Measurements from ENCODE around the gene EPHB2. TPM values are rescaled to one million over a fixed set of nuclear protein-coding genes. Genes with fewer than 3 reads are reported as not detected.

EPHB2 gene
- total RNA-seq, 4 donors from 2014 or later: 7.5 to 27.3 (median 23.8) TPM

DNA sequence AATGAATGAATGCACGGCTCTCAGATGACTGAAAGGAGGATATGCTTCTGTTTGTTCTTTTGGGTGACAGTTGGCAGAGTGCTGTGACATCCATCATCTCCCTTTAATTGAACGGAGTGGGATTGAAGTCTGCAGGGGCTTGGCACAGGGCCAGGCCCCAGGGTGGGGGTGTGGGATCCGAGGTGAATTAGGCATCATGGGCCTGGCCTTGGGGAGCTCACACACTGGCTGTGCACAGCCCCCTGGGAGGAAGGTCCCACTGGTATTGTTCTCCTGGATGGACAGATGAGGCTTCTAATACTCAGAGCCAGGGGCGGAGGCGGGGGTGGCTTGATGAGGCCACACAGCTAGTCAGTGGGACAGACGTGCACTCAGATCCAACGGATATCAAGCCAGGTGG, 19.3 kb downstream of the EPHB2 start:
- Histone ChIP-seq H3K4me3 (replicated peaks in 1 of 3) (no peak overlapping the region), H3K36me3 (no peaks in the 10 kb centered on the region), H3K4me1 (no peaks in the 10 kb centered on the region), H3K9me3 (no peaks in the 10 kb centered on the region), H3K27ac (no peak overlapping the region), H3K27me3 (no peaks in the 10 kb centered on the region)
- no peak for DNase-seq
- TF ChIP-seq POLR2A (IDR thresholded peaks at IDR 0.05): no peak
- TF ChIP-seq, protein P1, sequence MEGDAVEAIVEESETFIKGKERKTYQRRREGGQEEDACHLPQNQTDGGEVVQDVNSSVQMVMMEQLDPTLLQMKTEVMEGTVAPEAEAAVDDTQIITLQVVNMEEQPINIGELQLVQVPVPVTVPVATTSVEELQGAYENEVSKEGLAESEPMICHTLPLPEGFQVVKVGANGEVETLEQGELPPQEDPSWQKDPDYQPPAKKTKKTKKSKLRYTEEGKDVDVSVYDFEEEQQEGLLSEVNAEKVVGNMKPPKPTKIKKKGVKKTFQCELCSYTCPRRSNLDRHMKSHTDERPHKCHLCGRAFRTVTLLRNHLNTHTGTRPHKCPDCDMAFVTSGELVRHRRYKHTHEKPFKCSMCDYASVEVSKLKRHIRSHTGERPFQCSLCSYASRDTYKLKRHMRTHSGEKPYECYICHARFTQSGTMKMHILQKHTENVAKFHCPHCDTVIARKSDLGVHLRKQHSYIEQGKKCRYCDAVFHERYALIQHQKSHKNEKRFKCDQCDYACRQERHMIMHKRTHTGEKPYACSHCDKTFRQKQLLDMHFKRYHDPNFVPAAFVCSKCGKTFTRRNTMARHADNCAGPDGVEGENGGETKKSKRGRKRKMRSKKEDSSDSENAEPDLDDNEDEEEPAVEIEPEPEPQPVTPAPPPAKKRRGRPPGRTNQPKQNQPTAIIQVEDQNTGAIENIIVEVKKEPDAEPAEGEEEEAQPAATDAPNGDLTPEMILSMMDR (IDR thresholded peaks at IDR 0.05): no peak
- 76 to 82% methylated on average over 6 to 7 of the region's 7 CpGs for WGBS, 2 donors
- intact Hi-C loops (cut with DNase I): no loop called here

DNA sequence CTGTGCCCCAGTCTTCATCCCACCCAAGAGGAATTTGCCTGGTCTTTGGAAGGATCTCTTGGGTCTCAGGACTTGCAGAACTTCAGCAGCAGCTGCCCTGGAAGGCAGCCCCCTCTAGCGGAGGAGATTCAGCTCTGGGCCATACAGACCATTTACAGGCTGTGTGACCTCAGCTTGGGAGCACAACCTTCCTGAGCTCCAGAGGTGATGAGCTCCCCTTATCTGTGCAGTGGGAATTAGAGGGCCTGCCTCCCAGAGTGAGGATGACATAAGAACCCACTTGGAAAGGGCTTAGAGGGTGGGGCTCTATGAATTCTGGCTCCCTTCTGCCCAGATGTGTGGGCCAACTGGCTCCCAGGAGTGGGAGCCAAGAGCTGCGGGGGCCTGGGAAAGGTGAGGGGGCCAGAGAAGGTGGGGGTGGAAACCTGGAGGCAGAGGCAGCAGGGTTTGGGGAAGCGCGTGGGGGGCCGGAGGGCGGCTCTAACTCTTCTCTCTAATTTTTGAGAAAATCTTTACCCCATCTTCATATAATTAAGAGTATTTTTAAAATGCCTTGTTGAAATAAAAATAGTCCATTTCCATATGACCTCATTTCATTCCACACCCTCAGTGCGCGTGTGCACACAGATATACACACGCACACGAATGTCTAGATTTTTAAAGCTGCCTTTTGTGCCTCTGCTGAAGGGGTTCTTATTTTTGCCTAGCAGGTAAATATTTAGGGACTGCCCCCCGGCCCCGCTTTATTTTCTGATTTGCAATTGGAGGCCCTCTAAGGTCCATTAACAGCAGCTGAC, 21.5 kb downstream of the EPHB2 start:
- Histone ChIP-seq H3K9me3 (no peaks in the 10 kb centered on the region), H3K4me1 (no peaks in the 10 kb centered on the region), H3K27me3 (no peaks in the 10 kb centered on the region), H3K4me3 (replicated peaks in 1 of 3) (no peak overlapping the region), H3K27ac (no peak overlapping the region), H3K36me3 (no peaks in the 10 kb centered on the region)
- DNase-seq: no peak
- intact Hi-C loops (cut with DNase I): no loop called here
- WGBS, 2 donors: 76 to 88% methylated on average over 12 of the region's 12 CpGs
- TF ChIP-seq POLR2A (IDR thresholded peaks at IDR 0.05): no peak
- TF ChIP-seq, protein P1 (IDR thresholded peaks at IDR 0.05): no peak

DNA sequence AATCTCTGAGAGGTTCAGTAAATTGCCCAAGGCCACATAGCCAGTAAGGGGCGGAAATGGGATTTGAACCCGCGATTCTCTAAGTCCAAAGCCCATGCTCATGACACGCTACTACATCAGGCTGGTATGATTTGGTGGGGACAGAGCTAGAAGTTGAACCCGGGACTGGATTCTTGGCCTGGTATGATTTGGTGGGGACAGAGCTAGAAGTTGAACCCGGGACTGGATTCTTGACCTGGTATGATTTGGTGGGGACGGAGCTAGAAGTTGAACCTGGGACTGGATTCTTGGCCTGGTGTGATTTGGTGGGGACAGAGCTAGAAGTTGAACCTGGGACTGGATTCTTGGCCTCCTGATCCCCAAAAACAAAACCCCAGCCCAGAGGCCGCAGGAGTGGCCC, 23.0 kb downstream of the EPHB2 start:
- H3K36me3 ChIP-seq: no peaks in the 10 kb centered on the region
- no peak overlapping the region for H3K27ac ChIP-seq
- TF ChIP-seq, protein P1 (IDR thresholded peaks at IDR 0.05): no peak
- no peak for TF ChIP-seq POLR2A (IDR thresholded peaks at IDR 0.05)
- no peak for DNase-seq
- H3K4me1 ChIP-seq: peaks cover 0 to under 1% of the 10 kb centered on the region in 2 donors
- no peaks in the 10 kb centered on the region for H3K9me3 ChIP-seq
- intact Hi-C loops (cut with DNase I): no loop called here
- H3K4me3 ChIP-seq (replicated peaks in 1 of 3): no peak overlapping the region
- WGBS, 2 donors: 93 to 96% methylated on average over 7 of the region's 8 CpGs
- H3K27me3 ChIP-seq: no peaks in the 10 kb centered on the region

DNA sequence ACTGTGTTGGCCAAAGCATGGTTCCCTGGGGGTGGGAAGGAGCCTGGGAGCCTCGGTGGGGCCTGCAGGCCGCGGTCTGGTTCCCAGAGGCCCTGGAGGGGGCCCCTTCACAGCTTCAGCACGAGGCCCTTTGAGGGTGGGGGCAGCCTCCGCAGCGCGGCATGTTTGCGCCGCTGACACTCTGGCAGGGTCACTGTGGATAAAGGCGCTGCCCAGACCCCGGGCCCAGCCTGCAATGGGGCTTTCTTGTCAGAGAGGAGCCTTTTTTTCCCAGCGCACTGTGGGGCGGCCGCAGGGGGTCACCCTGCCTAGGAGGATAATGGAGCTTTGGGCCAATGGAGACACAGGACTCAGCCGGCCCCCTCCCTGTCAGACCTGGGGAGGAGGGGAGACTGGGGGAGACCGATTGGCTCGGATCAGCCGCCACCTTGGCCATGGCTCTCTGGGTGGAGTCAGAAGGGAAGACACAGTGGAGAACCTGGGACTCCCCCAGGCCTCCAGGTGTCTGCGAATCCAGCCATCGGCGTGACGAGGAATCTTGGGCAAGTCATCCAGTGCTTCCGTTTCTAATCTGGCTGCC, 26.0 kb downstream of the EPHB2 start:
- no peaks in the 10 kb centered on the region for H3K27me3 ChIP-seq
- peaks cover 12 to 18% of the 10 kb centered on the region in 2 donors for H3K4me1 ChIP-seq
- no peak for TF ChIP-seq POLR2A (IDR thresholded peaks at IDR 0.05)
- TF ChIP-seq, protein P1 (IDR thresholded peaks at IDR 0.05): no peak
- intact Hi-C loops (cut with DNase I): no loop called here
- H3K27ac ChIP-seq: no peak overlapping the region
- no peak for DNase-seq
- H3K9me3 ChIP-seq: no peaks in the 10 kb centered on the region
- H3K4me3 ChIP-seq (replicated peaks in 1 of 3): no peak overlapping the region
- H3K36me3 ChIP-seq: no peaks in the 10 kb centered on the region
- 85 to 90% methylated on average over 9 to 22 of the region's 23 CpGs for WGBS, 2 donors

DNA sequence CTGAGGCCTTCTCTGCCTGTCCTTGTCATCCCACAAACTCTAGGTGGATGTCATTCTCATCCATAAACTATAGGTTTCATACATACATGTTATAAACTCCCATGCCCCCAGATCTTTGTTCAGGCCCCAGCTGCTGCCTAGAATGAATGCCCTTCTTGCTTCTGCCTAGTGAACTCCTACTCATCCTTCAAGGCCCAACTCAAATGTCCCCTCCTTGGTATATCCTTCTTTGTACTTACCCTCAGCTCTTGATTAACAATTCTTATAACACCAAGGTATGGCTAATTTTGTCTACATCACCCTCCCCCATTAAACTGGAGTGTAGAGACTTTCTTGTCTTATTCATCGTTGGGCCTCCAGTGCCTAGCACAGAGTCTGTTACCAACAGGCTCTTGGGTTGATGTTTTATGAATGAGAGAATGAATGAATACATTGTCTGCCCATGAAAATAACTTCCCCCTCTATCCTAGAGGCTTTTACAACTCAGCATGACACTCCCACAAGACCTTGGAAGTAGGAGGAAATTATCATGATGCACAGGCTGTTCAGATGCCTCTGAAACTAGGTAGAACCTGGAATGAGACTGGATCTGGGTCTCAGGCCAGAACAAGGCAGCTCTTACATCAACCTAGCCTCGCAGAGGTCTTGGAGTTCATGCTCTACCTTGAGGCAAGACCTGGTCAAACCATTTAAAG, 26.9 kb downstream of the EPHB2 start:
- Histone ChIP-seq H3K36me3 (no peaks in the 10 kb centered on the region), H3K9me3 (no peaks in the 10 kb centered on the region), H3K27me3 (no peaks in the 10 kb centered on the region), H3K4me3 (replicated peaks in 1 of 3) (no peak overlapping the region), H3K4me1 (peaks cover 12 to 18% of the 10 kb centered on the region in 2 donors), H3K27ac (no peak overlapping the region)
- no peak for TF ChIP-seq POLR2A (IDR thresholded peaks at IDR 0.05)
- TF ChIP-seq, protein P1 (IDR thresholded peaks at IDR 0.05): no peak
- no peak for DNase-seq
- WGBS, 2 donors: 93 to 94% methylated on average over 2 of the region's 2 CpGs
- intact Hi-C loops (cut with DNase I): no loop called here
